GM18499 (cell line): ENCODE data around the gene TRIO.
A peak's percentile ranks its signal among the peaks of the same experiment; 100 is the strongest.

Experiments
- ATAC-seq: cut with Tn5 transposase; IDR thresholded peaks from one replicate; pipeline ENCODE4 v1.9.1; 2021; ENCODE audit warnings: moderate number of reproducible peaks; ENCODE audit not compliant: insufficient read depth, unreplicated experiment

The TRIO gene

GRCh38 chr5:14438195-14438606, 295.1 kb downstream of the TRIO start:
- no peak for ATAC-seq

- ATAC-seq = no peak
These were observed 296.1 kb downstream of the TRIO start for GRCh38 chr5:14439087-14439871.

- ATAC-seq = no peak
These were observed 297.1 kb downstream of the TRIO start for GRCh38 chr5:14440223-14440581.

- ATAC-seq = no peak
These were observed 297.7 kb downstream of the TRIO start for GRCh38 chr5:14440582-14441431.

GRCh38 chr5:14441641-14442040, 298.5 kb downstream of the TRIO start:
- ATAC-seq = no peak

- no peak for ATAC-seq
These were observed 299.4 kb downstream of the TRIO start for GRCh38 chr5:14442536-14442935.

GRCh38 chr5:14443671-14444093, 300.5 kb downstream of the TRIO start:
- no peak for ATAC-seq

GRCh38 chr5:14444161-14444560, 301.0 kb downstream of the TRIO start:
- ATAC-seq = no peak

- no peak for ATAC-seq
These were observed 301.9 kb downstream of the TRIO start for GRCh38 chr5:14445013-14445412.

GRCh38 chr5:14445576-14446290, 302.6 kb downstream of the TRIO start:
- no peak for ATAC-seq

GRCh38 chr5:14447958-14448911, 305.1 kb downstream of the TRIO start:
- no peak for ATAC-seq

GRCh38 chr5:14449052-14449661, 306.0 kb downstream of the TRIO start:
- ATAC-seq = no peak

- ATAC-seq = peak; percentile 68
These were observed 306.9 kb downstream of the TRIO start for GRCh38 chr5:14450018-14450524.

GRCh38 chr5:14450742-14451141, 307.6 kb downstream of the TRIO start:
- ATAC-seq = no peak

- ATAC-seq = no peak
These were observed 308.7 kb downstream of the TRIO start for GRCh38 chr5:14451871-14452270.

GRCh38 chr5:14452685-14453454, 309.7 kb downstream of the TRIO start:
- ATAC-seq = no peak

GRCh38 chr5:14453481-14453880, 310.3 kb downstream of the TRIO start:
- no peak for ATAC-seq

GRCh38 chr5:14455814-14456321, 312.7 kb downstream of the TRIO start:
- ATAC-seq = no peak
